Smooth muscle cell (in vitro differentiated cells): ENCODE data around the gene NHERF1. TPM values are rescaled to one million over a fixed set of nuclear protein-coding genes. Genes with fewer than 3 reads are reported as not detected.

ENCODE experiments used
- DNase-seq: peaks from one replicate; lab custom pipeline; 2025; ENCODE audit not compliant: unreplicated experiment; lab: John Stamatoyannopoulos, UW
- H2AFZ ChIP-seq: fragments of 200-600 bp; sonication (generic); 2 replicates; pipeline ENCODE4 v1.6.0; 2016; ENCODE audit warnings: antibody characterized with exemption, low read depth, mild to moderate bottlenecking
- H3F3A ChIP-seq: fragments of 200-600 bp; sonication (generic); 2 replicates; pipeline ENCODE4 v1.6.0; 2017; ENCODE audit warnings: antibody characterized with exemption, low read depth
- H3K27ac ChIP-seq: fragments of 200-600 bp; sonication (generic); 2 replicates; pipeline ENCODE4 v1.5.1; 2016; ENCODE audit warnings: low read depth, mild to moderate bottlenecking
- H3K27me3 ChIP-seq: fragments of 200-600 bp; sonication (generic); 2 replicates; pipeline ENCODE4 v1.6.1; 2016; ENCODE audit warnings: low read depth, mild to moderate bottlenecking
- H3K36me3 ChIP-seq: fragments of 200-600 bp; sonication (generic); 2 replicates; pipeline ENCODE4 v1.5.1; 2016; ENCODE audit warnings: low read depth
- H3K4me1 ChIP-seq: fragments of 200-600 bp; sonication (generic); 2 replicates; pipeline ENCODE4 v1.5.1; 2016; ENCODE audit warnings: low read depth
- H3K4me2 ChIP-seq: fragments of 200-600 bp; sonication (generic); 2 replicates; pipeline ENCODE4 v1.6.0; 2016; ENCODE audit warnings: mild to moderate bottlenecking
- H3K4me3 ChIP-seq: fragments of 200-600 bp; sonication (generic); 2 replicates; pipeline ENCODE4 v1.5.1; 2016; ENCODE audit warnings: mild to moderate bottlenecking
- H3K79me2 ChIP-seq: fragments of 200-600 bp; sonication (generic); 2 replicates; pipeline ENCODE4 v1.6.0; 2016; ENCODE audit warnings: low read depth, mild to moderate bottlenecking
- H3K9ac ChIP-seq: fragments of 200-600 bp; sonication (generic); 2 replicates; pipeline ENCODE4 v1.6.0; 2016; ENCODE audit warnings: low read depth
- H3K9me3 ChIP-seq: fragments of 200-600 bp; sonication (generic); replicated peaks from 2 replicates; pipeline ENCODE4 v1.5.1; 2016; ENCODE audit warnings: low read depth
- H4K20me1 ChIP-seq: fragments of 200-600 bp; sonication (generic); 2 replicates; pipeline ENCODE4 v1.6.0; 2016; ENCODE audit warnings: low read depth
- CTCF ChIP-seq: fragments of 200-600 bp; sonication (generic); IDR thresholded peaks from 2 replicates; pipeline ENCODE4 v1.5.1; 2017; ENCODE audit warnings: borderline replicate concordance, mild to moderate bottlenecking, antibody characterized with exemption; ENCODE audit not compliant: insufficient read depth, poor library complexity, severe bottlenecking
- WGBS: methylation state at CpG from one replicate; pipeline ENCODE4 v1.1.7; 2016; ENCODE audit warnings: low lambda C conversion rate; 5-methylcytosine and 5-hydroxymethylcytosine counted together
- polyA plus RNA-seq: library from polyadenylated mRNA; unstranded; fragments of >200 nt; fragmentation: Nextera tagmentation; extraction: Ambion mirVana; gene quantifications from 2 replicates; pipeline ENCODE4 v1.2.1, GENCODE V29; 2016
- total RNA-seq: library from RNA; depleted of rRNA; stranded (reverse); fragments of >200 nt; gene quantifications from 2 replicates; pipeline ENCODE4 v1.2.3, GENCODE V29; 2014

The NHERF1 gene
- total and polyA plus RNA-seq, 2 experiments from 2014 or later = 23.2 to 31.9 TPM

GRCh38 chr17:74776044-74776962 is 27.9 kb downstream of the NHERF1 start, which contains the start of gene NAT9:
TSS of gene NAT9 (minus strand) at chr17:74776345. CDS start at chr17:74775698, 647 bp downstream.
- Histone ChIP-seq H3K9ac (peak within 1 kb of the TSS; percentile 58), H3K27me3 (no peaks in the 10 kb centered on the region), H3F3A (no peaks in the 10 kb centered on the region), H4K20me1 (peaks cover 28% of the 10 kb centered on the region), H3K4me2 (peak within 1 kb of the TSS; percentile 85), H3K4me1 (peaks cover 15% of the 10 kb centered on the region), H3K27ac (peak within 1 kb of the TSS; percentile 56), H3K79me2 (peaks cover 32% of the 10 kb centered on the region), H2AFZ (peak within 1 kb of the TSS; percentile 61), H3K9me3 (no peaks in the 10 kb centered on the region), H3K4me3 (peak within 1 kb of the TSS; percentile 73), H3K36me3 (no peaks in the 10 kb centered on the region)
- TF ChIP-seq CTCF = no peak
- DNase-seq = peak; percentile 95
- WGBS = under 1% methylated on average over 32 of the region's 64 CpGs

- peak overlapping the region; percentile 19 for H2AFZ ChIP-seq
- TF ChIP-seq CTCF = no peak
- DNase-seq = no peak
Measured at GRCh38 chr17:74776990-74777389, 28.6 kb downstream of the NHERF1 start.

GRCh38 chr17:74777901-74778515 is 29.6 kb downstream of the NHERF1 start:
- no peak overlapping the region for H3K27ac ChIP-seq
- no peaks in the 10 kb centered on the region for H3K36me3 ChIP-seq
- H3K4me3 ChIP-seq = no peak overlapping the region
- no peak overlapping the region for H3K4me2 ChIP-seq
- no peaks in the 10 kb centered on the region for H3F3A ChIP-seq
- H3K9ac ChIP-seq = no peak overlapping the region
- no peaks in the 10 kb centered on the region for H3K9me3 ChIP-seq
- H4K20me1 ChIP-seq = peaks cover 22% of the 10 kb centered on the region
- 86% methylated on average over 6 of the region's 6 CpGs for WGBS
- no peak for DNase-seq
- peaks cover 32% of the 10 kb centered on the region for H3K79me2 ChIP-seq
- no peak overlapping the region for H2AFZ ChIP-seq
- H3K4me1 ChIP-seq = peaks cover 15% of the 10 kb centered on the region
- H3K27me3 ChIP-seq = no peaks in the 10 kb centered on the region
- no peak for TF ChIP-seq CTCF

More at GRCh38 chr17:74776990-74777389, 28.6 kb downstream of the NHERF1 start:
- 38% methylated on average over 10 of the region's 10 CpGs for WGBS
- H3K27ac ChIP-seq = no peak overlapping the region
- H3K4me2 ChIP-seq = peak overlapping the region; percentile 85
- H3K9ac ChIP-seq = peak overlapping the region; percentile 58
- peaks cover 15% of the 10 kb centered on the region for H3K4me1 ChIP-seq
- peak overlapping the region; percentile 73 for H3K4me3 ChIP-seq
- H3F3A ChIP-seq = no peaks in the 10 kb centered on the region
- H3K27me3 ChIP-seq = no peaks in the 10 kb centered on the region
- no peaks in the 10 kb centered on the region for H3K9me3 ChIP-seq
- H3K36me3 ChIP-seq = no peaks in the 10 kb centered on the region
- H4K20me1 ChIP-seq = peaks cover 21% of the 10 kb centered on the region
- peaks cover 32% of the 10 kb centered on the region for H3K79me2 ChIP-seq
